ENCODE measurements around the gene FAM3D. TPM values are rescaled to one million over a fixed set of nuclear protein-coding genes. Genes with fewer than 3 reads are reported as not detected.

FAM3D gene
- total RNA-seq, 2 donors from 2014 or later: 4.7 to 11.6 TPM

DNA sequence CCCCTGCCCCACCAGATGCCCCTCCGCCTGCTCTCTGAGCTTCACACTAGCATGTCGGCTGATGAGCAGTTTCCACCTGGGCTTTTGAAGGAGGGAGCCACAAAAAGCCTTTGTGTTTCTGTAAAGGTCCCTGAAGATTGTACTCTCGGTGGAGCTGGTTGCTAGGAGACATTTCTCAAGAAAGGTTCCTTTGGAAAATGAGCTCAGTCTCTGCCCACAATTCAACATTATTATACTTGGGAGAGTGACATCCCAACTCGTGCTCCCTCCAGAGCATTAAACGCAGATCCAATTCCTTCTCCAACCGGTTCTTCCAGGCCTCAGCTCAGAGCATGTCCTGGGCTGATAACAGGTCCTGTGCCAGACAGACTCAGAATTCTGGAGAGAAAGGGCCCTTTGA is 62.5 kb downstream of the FAM3D start:
- TF ChIP-seq, protein P1, sequence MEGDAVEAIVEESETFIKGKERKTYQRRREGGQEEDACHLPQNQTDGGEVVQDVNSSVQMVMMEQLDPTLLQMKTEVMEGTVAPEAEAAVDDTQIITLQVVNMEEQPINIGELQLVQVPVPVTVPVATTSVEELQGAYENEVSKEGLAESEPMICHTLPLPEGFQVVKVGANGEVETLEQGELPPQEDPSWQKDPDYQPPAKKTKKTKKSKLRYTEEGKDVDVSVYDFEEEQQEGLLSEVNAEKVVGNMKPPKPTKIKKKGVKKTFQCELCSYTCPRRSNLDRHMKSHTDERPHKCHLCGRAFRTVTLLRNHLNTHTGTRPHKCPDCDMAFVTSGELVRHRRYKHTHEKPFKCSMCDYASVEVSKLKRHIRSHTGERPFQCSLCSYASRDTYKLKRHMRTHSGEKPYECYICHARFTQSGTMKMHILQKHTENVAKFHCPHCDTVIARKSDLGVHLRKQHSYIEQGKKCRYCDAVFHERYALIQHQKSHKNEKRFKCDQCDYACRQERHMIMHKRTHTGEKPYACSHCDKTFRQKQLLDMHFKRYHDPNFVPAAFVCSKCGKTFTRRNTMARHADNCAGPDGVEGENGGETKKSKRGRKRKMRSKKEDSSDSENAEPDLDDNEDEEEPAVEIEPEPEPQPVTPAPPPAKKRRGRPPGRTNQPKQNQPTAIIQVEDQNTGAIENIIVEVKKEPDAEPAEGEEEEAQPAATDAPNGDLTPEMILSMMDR (IDR thresholded peaks at IDR 0.05): no peak
- no peak for TF ChIP-seq POLR2A (IDR thresholded peaks at IDR 0.05)
- TF ChIP-seq POLR2AphosphoS5 (IDR thresholded peaks at IDR 0.05): peak; percentile 75
- WGBS: 34% methylated on average over 6 of the region's 6 CpGs

DNA sequence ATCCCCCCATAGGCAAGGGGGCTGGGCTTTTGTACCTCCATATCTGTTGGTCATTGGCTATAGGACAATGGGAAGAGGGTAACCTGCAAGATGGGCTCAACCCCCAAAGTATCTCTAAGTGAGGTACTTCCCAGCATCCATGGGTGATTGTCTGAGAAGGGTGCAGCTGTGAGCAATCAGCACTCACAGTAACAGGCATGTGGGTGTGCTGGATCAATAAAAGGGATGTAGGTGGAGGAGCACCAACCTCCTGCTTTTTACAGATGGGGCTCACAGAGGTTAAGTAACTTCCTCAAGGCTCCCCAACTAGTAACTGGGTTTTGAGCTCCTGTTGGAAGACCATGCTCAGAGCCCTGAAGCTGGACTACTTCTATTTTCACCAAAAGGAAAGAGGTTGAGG is 63.0 kb downstream of the FAM3D start:
- H3K9me3 ChIP-seq: no peaks in the 10 kb centered on the region
- intact Hi-C loops (cut with DNase I): no loop called here
- no peak overlapping the region for H3K4me3 ChIP-seq
- DNase-seq (ENCODE audit: low spot score): no peak
- no peak overlapping the region for H3K27ac ChIP-seq
- no peaks in the 10 kb centered on the region for H3K4me1 ChIP-seq (replicated peaks)
- TF ChIP-seq POLR2A (IDR thresholded peaks at IDR 0.05) (no peak), POLR2AphosphoS5 (IDR thresholded peaks at IDR 0.05) (no peak)
- TF ChIP-seq, protein P1 (IDR thresholded peaks at IDR 0.05): no peak
- no peaks in the 10 kb centered on the region for H3K27me3 ChIP-seq (replicated peaks; ENCODE audit: insufficient read depth)
- no peaks in the 10 kb centered on the region for H3K36me3 ChIP-seq

More for the DNA sequence above, 62.5 kb downstream of the FAM3D start:
- DNase-seq (ENCODE audit: low spot score): peak; percentile 66
- H3K9me3 ChIP-seq: no peaks in the 10 kb centered on the region
- H3K36me3 ChIP-seq: no peaks in the 10 kb centered on the region
- no peak overlapping the region for H3K27ac ChIP-seq
- no peak overlapping the region for H3K4me3 ChIP-seq
- no peaks in the 10 kb centered on the region for H3K27me3 ChIP-seq (replicated peaks; ENCODE audit: insufficient read depth)
- intact Hi-C loops (cut with DNase I): no loop called here
- no peaks in the 10 kb centered on the region for H3K4me1 ChIP-seq (replicated peaks)

DNA sequence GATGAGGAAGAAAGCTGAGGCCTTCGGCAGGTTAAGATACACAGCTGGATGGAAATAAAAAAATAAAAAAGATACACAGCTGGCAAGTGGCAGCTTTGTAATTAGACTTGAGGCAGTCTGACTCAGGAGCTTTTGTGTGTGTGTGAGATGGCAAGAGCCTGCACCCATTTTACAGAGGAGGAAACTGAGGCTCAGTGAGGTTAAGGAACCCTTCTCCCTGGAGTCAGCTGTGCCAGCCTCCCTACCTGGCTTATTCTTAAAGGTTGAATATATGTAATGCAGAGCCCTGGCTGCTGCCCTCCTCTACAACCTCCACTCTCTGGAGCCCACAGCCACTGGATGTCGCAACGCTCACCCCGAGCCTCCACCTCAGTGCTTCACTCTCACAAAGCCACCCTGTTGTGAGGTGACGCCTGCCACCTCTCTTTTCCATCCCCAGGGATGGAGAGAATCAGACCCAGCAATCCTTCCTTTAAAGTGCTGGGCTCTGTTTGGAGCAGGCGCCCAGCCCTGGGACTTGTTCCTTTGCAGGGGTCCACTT is 68.7 kb downstream of the FAM3D start:
- Histone ChIP-seq H3K4me1 (replicated peaks) (no peaks in the 10 kb centered on the region), H3K27me3 (replicated peaks; ENCODE audit: insufficient read depth) (no peaks in the 10 kb centered on the region), H3K36me3 (no peaks in the 10 kb centered on the region), H3K4me3 (no peak overlapping the region), H3K9me3 (no peaks in the 10 kb centered on the region), H3K27ac (no peak overlapping the region)
- TF ChIP-seq, protein P1 (IDR thresholded peaks at IDR 0.05): no peak
- TF ChIP-seq POLR2AphosphoS5 (IDR thresholded peaks at IDR 0.05) (no peak), POLR2A (IDR thresholded peaks at IDR 0.05) (no peak)
- intact Hi-C loops (cut with DNase I): no loop called here
- no peak for DNase-seq (ENCODE audit: low spot score)
- 83% methylated on average over 6 of the region's 6 CpGs for WGBS

DNA sequence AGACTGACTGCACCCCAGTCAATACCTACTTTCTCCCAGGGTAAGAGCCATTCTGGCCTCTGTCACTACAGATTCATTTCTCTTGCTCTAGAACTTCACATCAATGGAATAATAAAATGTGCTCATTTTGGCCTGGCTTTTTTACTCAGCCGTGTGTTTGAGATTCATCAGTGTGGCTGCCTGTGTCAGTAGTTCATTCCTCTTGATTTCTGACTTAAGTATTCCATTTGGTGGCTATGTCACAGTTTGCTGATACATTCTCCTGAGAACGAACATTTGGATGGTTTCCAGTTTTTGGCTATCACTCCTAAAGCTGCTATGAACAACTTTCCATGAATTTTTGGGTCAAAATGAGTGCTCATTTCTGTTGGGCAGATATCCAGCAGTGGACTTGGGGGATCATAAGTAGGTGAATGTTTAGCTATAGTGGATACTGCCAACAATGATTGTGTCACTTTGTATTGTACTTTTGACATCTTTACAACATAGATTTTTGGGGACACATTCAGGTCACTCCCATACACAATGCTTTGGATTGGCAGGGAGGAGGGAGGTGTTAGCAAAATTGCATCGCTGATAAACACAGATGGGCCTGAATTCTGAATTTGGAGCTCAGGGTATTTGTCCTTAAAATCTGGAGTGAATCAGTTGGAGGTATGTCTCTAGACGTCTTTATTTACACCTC is 69.6 kb downstream of the FAM3D start:
- H3K4me3 ChIP-seq: no peak overlapping the region
- TF ChIP-seq POLR2AphosphoS5 (IDR thresholded peaks at IDR 0.05) (no peak), POLR2A (IDR thresholded peaks at IDR 0.05) (no peak)
- TF ChIP-seq, protein P1 (IDR thresholded peaks at IDR 0.05): no peak
- no peaks in the 10 kb centered on the region for H3K36me3 ChIP-seq
- H3K4me1 ChIP-seq (replicated peaks): no peaks in the 10 kb centered on the region
- no peaks in the 10 kb centered on the region for H3K27me3 ChIP-seq (replicated peaks; ENCODE audit: insufficient read depth)
- no peaks in the 10 kb centered on the region for H3K9me3 ChIP-seq
- intact Hi-C loops (cut with DNase I): no loop called here
- no peak overlapping the region for H3K27ac ChIP-seq
- WGBS: 51% methylated on average over 4 of the region's 4 CpGs
- DNase-seq (ENCODE audit: low spot score): no peak

DNA sequence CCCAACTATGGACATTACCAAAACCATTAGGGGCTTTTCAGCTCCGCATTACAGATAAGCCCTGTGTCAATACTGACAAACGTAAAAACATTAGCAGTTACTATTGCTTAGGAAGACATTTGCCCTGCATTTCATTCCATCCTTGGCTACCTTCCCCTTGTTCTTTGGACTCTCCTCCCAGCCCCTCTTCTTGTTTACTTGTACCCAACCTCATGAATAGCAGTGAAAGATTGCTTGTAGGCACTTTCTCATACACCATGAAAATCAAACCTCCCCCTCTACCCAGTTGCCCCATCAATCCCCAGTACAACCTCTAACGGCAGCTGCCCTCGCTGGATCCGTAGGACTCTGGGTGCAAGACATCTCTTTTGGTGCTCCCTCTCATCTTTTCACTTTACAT is 72.5 kb downstream of the FAM3D start:
- no peak overlapping the region for H3K4me3 ChIP-seq
- no peaks in the 10 kb centered on the region for H3K36me3 ChIP-seq
- no peaks in the 10 kb centered on the region for H3K9me3 ChIP-seq
- 79% methylated on average over 5 of the region's 5 CpGs for WGBS
- no peaks in the 10 kb centered on the region for H3K27me3 ChIP-seq (replicated peaks; ENCODE audit: insufficient read depth)
- no peak overlapping the region for H3K27ac ChIP-seq
- no peak for DNase-seq (ENCODE audit: low spot score)
- TF ChIP-seq, protein P1 (IDR thresholded peaks at IDR 0.05): no peak
- no peak for TF ChIP-seq POLR2AphosphoS5 (IDR thresholded peaks at IDR 0.05)
- TF ChIP-seq POLR2A (IDR thresholded peaks at IDR 0.05): no peak
- H3K4me1 ChIP-seq (replicated peaks): no peaks in the 10 kb centered on the region
- intact Hi-C loops (cut with DNase I): no loop called here
